HCT116 (cell line): ENCODE measurements around the gene CIART. TPM values are rescaled to one million over a fixed set of nuclear protein-coding genes. Genes with fewer than 3 reads are reported as not detected.

Source experiments
- ATAC-seq: fragments of 200-7000 bp; cut with Tn5 transposase; 2 replicates; pipeline ENCODE4 v1.9.1; 2020; ENCODE audit warnings: mild to moderate bottlenecking, moderate library complexity
- BruUV-seq: library from RNA; stranded (reverse); fragments of 400-500 nt; replicated peaks from 2 replicates; lab custom pipeline; 2021; lab: Mats Ljungman, UMichigan
- CTCF ChIA-PET: fragments of 300-600 bp; sonication (Branson Sonifier 250); formaldehyde crosslinking; loops from one replicate; lab custom pipeline; 2021; ENCODE audit warnings: antibody characterized with exemption; lab: Charles Lee
- POLR2A ChIA-PET: fragments of 300-600, 350-600 bp; sonication (Branson Sonifier 250); formaldehyde crosslinking; loops from one replicate; lab custom pipeline; 2021; ENCODE audit warnings: antibody characterized with exemption; lab: Charles Lee
- RAD21 ChIA-PET, 2 experiments: fragments of 300-600 bp; sonication (Branson Sonifier 250); formaldehyde crosslinking; loops; one replicate each; lab custom pipeline; 2023; ENCODE audit warnings: low total read pairs in 2 of 2; ENCODE audit not compliant: uncharacterized antibody in 2 of 2, unreplicated experiment in 2 of 2, low non-redundant PET in 1 of 2; lab: Charles Lee
- DNase-seq: peaks from one replicate; pipeline ENCODE4 v3.0.0-alpha.2; 2010; ENCODE audit warnings: low read depth, low spot score
- H2AFZ ChIP-seq: fragments of 200-600 bp; shearing (Covaris generic), sonication (generic); 2 replicates; pipeline ENCODE4 v1.6.1; 2017; ENCODE audit warnings: low read depth, mixed run types, mixed read lengths, antibody characterized with exemption, low read length; ENCODE audit not compliant: poor library complexity, severe bottlenecking
- H3K27ac ChIP-seq: 2 replicates; pipeline ENCODE4 v1.5.1; 2012; ENCODE audit warnings: low read depth, low read length
- H3K27me3 ChIP-seq: fragments of 200-600 bp; sonication (generic); 2 replicates; pipeline ENCODE4 v1.6.1; 2016; ENCODE audit warnings: mixed run types, low read length, mixed read lengths; ENCODE audit not compliant: insufficient read depth
- H3K36me3 ChIP-seq, 2 experiments: fragments of 200-500 bp in 1 of 2; fragments of 200-600 bp in 1 of 2; sonication (Bioruptor generic) in 1 of 2; sonication (generic) in 1 of 2; 2 replicates each; pipeline versions ENCODE4 v1.5.1 to v1.6.1; 2014 to 2016; ENCODE audit warnings: low read length in 2 of 2, inconsistent platforms in 1 of 2, mixed read lengths in 1 of 2, mixed run types in 1 of 2; ENCODE audit not compliant: insufficient read depth in 2 of 2, control insufficient read depth in 1 of 2
- H3K4me1 ChIP-seq, 2 experiments: fragments of 200-600 bp in 1 of 2; sonication (generic) in 1 of 2; 2 replicates each; pipeline versions ENCODE4 v1.5.1 to v1.6.1; 2012 to 2017; ENCODE audit warnings: low read length in 2 of 2, inconsistent platforms in 1 of 2, mild to moderate bottlenecking in 1 of 2, mixed read lengths in 1 of 2, mixed run types in 1 of 2, moderate library complexity in 1 of 2; ENCODE audit not compliant: insufficient read depth in 2 of 2, control insufficient read depth in 1 of 2
- H3K4me2 ChIP-seq: fragments of 200-600 bp; sonication (generic); 2 replicates; pipeline ENCODE4 v1.6.1; 2017; ENCODE audit warnings: mixed run types, low read length, mixed read lengths
- H3K4me3 ChIP-seq, 2 experiments: fragments of 200-600 bp in 1 of 2; sonication (generic) in 1 of 2; replicated peaks in 1 of 2; 2 replicates each; pipeline ENCODE4 v1.5.1; 2011 to 2016; ENCODE audit warnings: low read length in 2 of 2, control low read depth in 1 of 2, low read depth in 1 of 2, mild to moderate bottlenecking in 1 of 2, mixed read lengths in 1 of 2, mixed run types in 1 of 2
- H3K79me2 ChIP-seq: fragments of 200-600 bp; sonication (generic); 2 replicates; pipeline ENCODE4 v1.6.1; 2017; ENCODE audit warnings: mild to moderate bottlenecking, mixed run types, low read length, moderate library complexity, mixed read lengths; ENCODE audit not compliant: insufficient read depth
- H3K9ac ChIP-seq: fragments of 200-600 bp; sonication (generic); 2 replicates; pipeline ENCODE4 v1.6.1; 2016; ENCODE audit warnings: low read length, mixed read lengths
- H3K9me2 ChIP-seq: fragments of 200-600 bp; sonication (generic), shearing (Covaris generic); 2 replicates; pipeline ENCODE4 v1.6.1; 2017; ENCODE audit warnings: mixed run types, mild to moderate bottlenecking, moderate library complexity; ENCODE audit not compliant: insufficient read depth
- H3K9me3 ChIP-seq, 2 experiments: fragments of 200-500 bp in 1 of 2; fragments of 200-600 bp in 1 of 2; sonication (Bioruptor generic) in 1 of 2; sonication (generic) in 1 of 2; 2 replicates each; pipeline ENCODE4 v1.6.1; 2014 to 2017; ENCODE audit warnings: low read length in 2 of 2, mixed read lengths in 2 of 2, inconsistent platforms in 1 of 2, low read depth in 1 of 2, mild to moderate bottlenecking in 1 of 2, mixed run types in 1 of 2, moderate library complexity in 1 of 2; ENCODE audit not compliant: control insufficient read depth in 1 of 2, insufficient read depth in 1 of 2
- H4K20me1 ChIP-seq: fragments of 200-600 bp; sonication (generic), shearing (Covaris generic); 2 replicates; pipeline ENCODE4 v1.6.1; 2017; ENCODE audit warnings: mixed run types, mild to moderate bottlenecking, moderate library complexity; ENCODE audit not compliant: insufficient read depth
- EGR1 ChIP-seq: IDR thresholded peaks from 2 replicates; pipeline ENCODE4 v1.6.1; 2012; ENCODE audit warnings: low read depth
- POLR2AphosphoS5 ChIP-seq: IDR thresholded peaks from 2 replicates; pipeline ENCODE4 v1.6.1; 2011; ENCODE audit warnings: mild to moderate bottlenecking, low read depth, low read length, moderate library complexity
- intact Hi-C: fragments of 100-400 bp; cut with micrococcal nuclease; formaldehyde crosslinking; loops from 2 replicates; pipeline ENCODE4 v1.10.0; 2022
- total RNA-seq: library from RNA; stranded (reverse); gene quantifications from one replicate; pipeline ENCODE4 v1.2.1, GENCODE V29; 2021; ENCODE audit not compliant: unreplicated experiment
- TF ChIP-seq, protein P1 (sequence below), 3 experiments: fragments of 200-600 bp in 1 of 3; sonication (generic) in 1 of 3; IDR thresholded peaks in 2 of 3; conservative IDR thresholded peaks in 1 of 3; 2 replicates each; pipeline ENCODE4 v1.5.1; 2012 to 2017; ENCODE audit warnings: low read depth in 2 of 3, low read length in 2 of 3, antibody characterized with exemption in 1 of 3, borderline replicate concordance in 1 of 3, control low read depth in 1 of 3, mild to moderate bottlenecking in 1 of 3, mixed read lengths in 1 of 3, mixed run types in 1 of 3, moderate library complexity in 1 of 3; ENCODE audit not compliant: insufficient read depth in 1 of 3
- TF ChIP-seq, protein P2 (sequence below): IDR thresholded peaks from 2 replicates; pipeline ENCODE4 v1.6.1; 2011; ENCODE audit warnings: mild to moderate bottlenecking, low read length, moderate library complexity; ENCODE audit not compliant: insufficient replicate concordance; ENCODE audit errors: extremely low read depth
- TF ChIP-seq, protein P3 (sequence below): IDR thresholded peaks from 2 replicates; pipeline ENCODE4 v1.6.1; 2012; ENCODE audit warnings: low read depth
- TF ChIP-seq, protein P4 (sequence below): IDR thresholded peaks from 2 replicates; pipeline ENCODE4 v1.6.1; 2012

CIART gene
- total RNA-seq, 1 experiment from 2014 or later = 0.22 TPM

DNA sequence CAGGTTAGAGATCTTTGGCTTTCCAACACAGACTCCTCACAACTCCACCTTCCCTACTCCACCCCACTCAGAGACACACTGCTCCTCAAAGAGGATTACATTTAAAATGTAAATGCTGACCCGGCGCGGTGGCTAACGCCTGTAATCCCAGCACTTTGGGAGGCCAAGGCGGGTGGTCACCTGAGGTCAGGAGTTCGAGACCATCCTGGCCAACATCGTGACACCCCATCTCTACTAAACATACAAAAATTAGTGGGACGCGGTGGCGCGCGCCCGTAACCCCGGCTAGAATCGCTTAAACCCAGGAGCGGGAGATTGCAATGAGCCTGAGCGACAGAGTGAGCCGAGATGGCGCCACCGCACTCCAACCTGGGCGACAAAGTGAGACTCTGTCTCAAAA lies 44.6 kb upstream of the CIART start:
- RAD21 ChIA-PET = no interaction called here
- TF ChIP-seq, protein P1, sequence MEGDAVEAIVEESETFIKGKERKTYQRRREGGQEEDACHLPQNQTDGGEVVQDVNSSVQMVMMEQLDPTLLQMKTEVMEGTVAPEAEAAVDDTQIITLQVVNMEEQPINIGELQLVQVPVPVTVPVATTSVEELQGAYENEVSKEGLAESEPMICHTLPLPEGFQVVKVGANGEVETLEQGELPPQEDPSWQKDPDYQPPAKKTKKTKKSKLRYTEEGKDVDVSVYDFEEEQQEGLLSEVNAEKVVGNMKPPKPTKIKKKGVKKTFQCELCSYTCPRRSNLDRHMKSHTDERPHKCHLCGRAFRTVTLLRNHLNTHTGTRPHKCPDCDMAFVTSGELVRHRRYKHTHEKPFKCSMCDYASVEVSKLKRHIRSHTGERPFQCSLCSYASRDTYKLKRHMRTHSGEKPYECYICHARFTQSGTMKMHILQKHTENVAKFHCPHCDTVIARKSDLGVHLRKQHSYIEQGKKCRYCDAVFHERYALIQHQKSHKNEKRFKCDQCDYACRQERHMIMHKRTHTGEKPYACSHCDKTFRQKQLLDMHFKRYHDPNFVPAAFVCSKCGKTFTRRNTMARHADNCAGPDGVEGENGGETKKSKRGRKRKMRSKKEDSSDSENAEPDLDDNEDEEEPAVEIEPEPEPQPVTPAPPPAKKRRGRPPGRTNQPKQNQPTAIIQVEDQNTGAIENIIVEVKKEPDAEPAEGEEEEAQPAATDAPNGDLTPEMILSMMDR (IDR thresholded peaks at IDR 0.05 in 2 of 3, conservative IDR thresholded peaks at IDR 0.05 in 1 of 3; ENCODE audit: borderline replicate concordance in 1 of 3, insufficient read depth in 1 of 3, low read depth in 2 of 3, low read length in 2 of 3) = no peak
- TF ChIP-seq POLR2AphosphoS5 = no peak
- no peak for TF ChIP-seq EGR1
- TF ChIP-seq, protein P2, sequence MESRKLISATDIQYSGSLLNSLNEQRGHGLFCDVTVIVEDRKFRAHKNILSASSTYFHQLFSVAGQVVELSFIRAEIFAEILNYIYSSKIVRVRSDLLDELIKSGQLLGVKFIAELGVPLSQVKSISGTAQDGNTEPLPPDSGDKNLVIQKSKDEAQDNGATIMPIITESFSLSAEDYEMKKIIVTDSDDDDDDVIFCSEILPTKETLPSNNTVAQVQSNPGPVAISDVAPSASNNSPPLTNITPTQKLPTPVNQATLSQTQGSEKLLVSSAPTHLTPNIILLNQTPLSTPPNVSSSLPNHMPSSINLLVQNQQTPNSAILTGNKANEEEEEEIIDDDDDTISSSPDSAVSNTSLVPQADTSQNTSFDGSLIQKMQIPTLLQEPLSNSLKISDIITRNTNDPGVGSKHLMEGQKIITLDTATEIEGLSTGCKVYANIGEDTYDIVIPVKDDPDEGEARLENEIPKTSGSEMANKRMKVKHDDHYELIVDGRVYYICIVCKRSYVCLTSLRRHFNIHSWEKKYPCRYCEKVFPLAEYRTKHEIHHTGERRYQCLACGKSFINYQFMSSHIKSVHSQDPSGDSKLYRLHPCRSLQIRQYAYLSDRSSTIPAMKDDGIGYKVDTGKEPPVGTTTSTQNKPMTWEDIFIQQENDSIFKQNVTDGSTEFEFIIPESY = no peak
- TF ChIP-seq, protein P3, sequence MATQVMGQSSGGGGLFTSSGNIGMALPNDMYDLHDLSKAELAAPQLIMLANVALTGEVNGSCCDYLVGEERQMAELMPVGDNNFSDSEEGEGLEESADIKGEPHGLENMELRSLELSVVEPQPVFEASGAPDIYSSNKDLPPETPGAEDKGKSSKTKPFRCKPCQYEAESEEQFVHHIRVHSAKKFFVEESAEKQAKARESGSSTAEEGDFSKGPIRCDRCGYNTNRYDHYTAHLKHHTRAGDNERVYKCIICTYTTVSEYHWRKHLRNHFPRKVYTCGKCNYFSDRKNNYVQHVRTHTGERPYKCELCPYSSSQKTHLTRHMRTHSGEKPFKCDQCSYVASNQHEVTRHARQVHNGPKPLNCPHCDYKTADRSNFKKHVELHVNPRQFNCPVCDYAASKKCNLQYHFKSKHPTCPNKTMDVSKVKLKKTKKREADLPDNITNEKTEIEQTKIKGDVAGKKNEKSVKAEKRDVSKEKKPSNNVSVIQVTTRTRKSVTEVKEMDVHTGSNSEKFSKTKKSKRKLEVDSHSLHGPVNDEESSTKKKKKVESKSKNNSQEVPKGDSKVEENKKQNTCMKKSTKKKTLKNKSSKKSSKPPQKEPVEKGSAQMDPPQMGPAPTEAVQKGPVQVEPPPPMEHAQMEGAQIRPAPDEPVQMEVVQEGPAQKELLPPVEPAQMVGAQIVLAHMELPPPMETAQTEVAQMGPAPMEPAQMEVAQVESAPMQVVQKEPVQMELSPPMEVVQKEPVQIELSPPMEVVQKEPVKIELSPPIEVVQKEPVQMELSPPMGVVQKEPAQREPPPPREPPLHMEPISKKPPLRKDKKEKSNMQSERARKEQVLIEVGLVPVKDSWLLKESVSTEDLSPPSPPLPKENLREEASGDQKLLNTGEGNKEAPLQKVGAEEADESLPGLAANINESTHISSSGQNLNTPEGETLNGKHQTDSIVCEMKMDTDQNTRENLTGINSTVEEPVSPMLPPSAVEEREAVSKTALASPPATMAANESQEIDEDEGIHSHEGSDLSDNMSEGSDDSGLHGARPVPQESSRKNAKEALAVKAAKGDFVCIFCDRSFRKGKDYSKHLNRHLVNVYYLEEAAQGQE = no peak
- TF ChIP-seq, protein P4, sequence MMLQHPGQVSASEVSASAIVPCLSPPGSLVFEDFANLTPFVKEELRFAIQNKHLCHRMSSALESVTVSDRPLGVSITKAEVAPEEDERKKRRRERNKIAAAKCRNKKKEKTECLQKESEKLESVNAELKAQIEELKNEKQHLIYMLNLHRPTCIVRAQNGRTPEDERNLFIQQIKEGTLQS = no peak
- TF ChIP-seq, all 23 proteins: peak for 0
- Histone ChIP-seq H3K27me3 (no peaks in the 10 kb centered on the region), H3K4me2 (no peak overlapping the region), H3K27ac (no peak overlapping the region), H3K4me1 (peaks cover 11 to 21% of the 10 kb centered on the region in 2 experiments; a peak in 3 of 4 replicates), H3K4me3 (no peak overlapping the region), H4K20me1 (no peaks in the 10 kb centered on the region), H3K9me3 (no peaks in the 10 kb centered on the region), H3K36me3 (no peaks in the 10 kb centered on the region), H3K9me2 (no peaks in the 10 kb centered on the region), H3K9ac (no peak overlapping the region), H2AFZ (no peak overlapping the region), H3K79me2 (peaks cover 32% of the 10 kb centered on the region)
- intact Hi-C loops = no loop called here
- ChIA-PET CTCF (no interaction called here), POLR2A (no interaction called here)
- DNase-seq (no peak), ATAC-seq (no peak)
- no TSS peak for BruUV-seq
